ENCODE measurements around the gene PTH2R.

GRCh38 chr2:208440716-208441115 is 34.1 kb downstream of the PTH2R start:
- TF ChIP-seq EZH2 (IDR thresholded peaks at IDR 0.05; ENCODE audit: insufficient read depth, poor library complexity, severe bottlenecking) (no peak), EZH2phosphoT487 (IDR thresholded peaks at IDR 0.05; ENCODE audit: insufficient read depth, low read depth) (no peak)
